GM04504 (cell line): Measurements from ENCODE around the gene CCDC122.
A peak's percentile ranks its signal among the peaks of the same experiment; 100 is the strongest.
"Not testable (repeated sequence)": the region's sequence is repeated elsewhere in the genome, so short reads cannot be mapped to it uniquely, and the experiment has no call there.

ENCODE experiments used
- DNase-seq: peaks from one replicate; pipeline ENCODE4 v3.0.0-alpha.2; 2012; ENCODE audit warnings: low read depth

The CCDC122 gene

GRCh38 chr13:43877326-43877725, 2.2 kb downstream of the CCDC122 start:
- DNase-seq: no peak

GRCh38 chr13:43876366-43876765, 3.2 kb downstream of the CCDC122 start:
- no peak for DNase-seq

GRCh38 chr13:43874504-43875092, 4.9 kb downstream of the CCDC122 start:
- peak; percentile 11 for DNase-seq

GRCh38 chr13:43872181-43872580, 7.4 kb downstream of the CCDC122 start:
- no peak for DNase-seq

GRCh38 chr13:43865892-43866291, 13.6 kb downstream of the CCDC122 start:
- peak; percentile 20 for DNase-seq

- no peak for DNase-seq
These were observed 14.6 kb downstream of the CCDC122 start for GRCh38 chr13:43864921-43865320.

- DNase-seq: no peak
These were observed 17.7 kb downstream of the CCDC122 start for GRCh38 chr13:43861863-43862262.

GRCh38 chr13:43852923-43853404, 26.6 kb downstream of the CCDC122 start:
- no peak for DNase-seq

GRCh38 chr13:43850873-43851272, 28.7 kb downstream of the CCDC122 start:
- no peak for DNase-seq

- DNase-seq: no peak
These were observed 31.4 kb downstream of the CCDC122 start for GRCh38 chr13:43848001-43848649.

- no peak for DNase-seq
These were observed 32.9 kb downstream of the CCDC122 start for GRCh38 chr13:43846496-43847158.

- DNase-seq: no peak
These were observed 40.6 kb downstream of the CCDC122 start for GRCh38 chr13:43838909-43839308.

- DNase-seq: no peak
These were observed 43.8 kb downstream of the CCDC122 start for GRCh38 chr13:43835701-43836100.

- no peak for DNase-seq
These were observed 48.5 kb downstream of the CCDC122 start for GRCh38 chr13:43831088-43831487.

- DNase-seq: peak; percentile 66
These were observed 49.1 kb downstream of the CCDC122 start for GRCh38 chr13:43830497-43830881.

GRCh38 chr13:43824656-43825055, 54.9 kb downstream of the CCDC122 start:
- DNase-seq: not testable (repeated sequence)

GRCh38 chr13:43822969-43823368, 56.6 kb downstream of the CCDC122 start:
- DNase-seq: no peak

GRCh38 chr13:43816401-43816889, 63.1 kb downstream of the CCDC122 start:
- no peak for DNase-seq

- no peak for DNase-seq
These were observed 64.3 kb downstream of the CCDC122 start for GRCh38 chr13:43815204-43815603.

- DNase-seq: no peak
These were observed 70.9 kb downstream of the CCDC122 start for GRCh38 chr13:43808676-43809075.

- no peak for DNase-seq
These were observed 73.8 kb downstream of the CCDC122 start for GRCh38 chr13:43805681-43806128.

GRCh38 chr13:43805071-43805468, 74.5 kb downstream of the CCDC122 start:
- DNase-seq: peak; percentile 54

GRCh38 chr13:43804461-43805070, 75.0 kb downstream of the CCDC122 start:
- DNase-seq: no peak
